ENCODE measurements around the gene SIX4.
"Not testable (repeated sequence)": the region's sequence is repeated elsewhere in the genome, so short reads cannot be mapped to it uniquely, and the experiment has no call there.

Gene SIX4

GRCh38 chr14:60723907-60724618 lies at the start of gene SIX4:
Gene SIX4, minus strand, starts transcription at chr14:60724351. Its CDS starts 277 bp downstream, at chr14:60724074.
- DNase-seq, result peak; percentile 82

- no peak for DNase-seq
Measured at GRCh38 chr14:60773558-60773957, 49.4 kb upstream of the SIX4 start.

- no peak for DNase-seq
Measured at GRCh38 chr14:60771117-60771516, 47.0 kb upstream of the SIX4 start.

- DNase-seq, result no peak
Measured at GRCh38 chr14:60768602-60769001, 44.5 kb upstream of the SIX4 start.

- DNase-seq, result peak; percentile 6
Measured at GRCh38 chr14:60760644-60761364, 36.7 kb upstream of the SIX4 start.

- DNase-seq, result no peak
Measured at GRCh38 chr14:60760209-60760608, 36.1 kb upstream of the SIX4 start.

- DNase-seq, result no peak
Measured at GRCh38 chr14:60758885-60759284, 34.7 kb upstream of the SIX4 start.

GRCh38 chr14:60757567-60758002 lies 33.4 kb upstream of the SIX4 start:
- DNase-seq, result no peak

- no peak for DNase-seq
Measured at GRCh38 chr14:60756847-60757246, 32.7 kb upstream of the SIX4 start.

- DNase-seq, result no peak
Measured at GRCh38 chr14:60753264-60754119, 29.3 kb upstream of the SIX4 start.

- no peak for DNase-seq
Measured at GRCh38 chr14:60744566-60744965, 20.4 kb upstream of the SIX4 start.

- no peak for DNase-seq
Measured at GRCh38 chr14:60738843-60739508, 14.8 kb upstream of the SIX4 start.

- no peak for DNase-seq
Measured at GRCh38 chr14:60736494-60736893, 12.3 kb upstream of the SIX4 start.

GRCh38 chr14:60735416-60735815 lies 11.3 kb upstream of the SIX4 start:
- DNase-seq, result no peak

GRCh38 chr14:60734465-60735242 lies 10.5 kb upstream of the SIX4 start, which contains the start of gene MNAT1:
Gene MNAT1, plus strand, starts transcription at chr14:60734761. Its CDS starts 102 bp downstream, at chr14:60734863.
- peak; percentile 84 for DNase-seq

- DNase-seq, result no peak
Measured at GRCh38 chr14:60732840-60733483, 8.8 kb upstream of the SIX4 start.

GRCh38 chr14:60731291-60731690 lies 7.1 kb upstream of the SIX4 start:
- DNase-seq, result not testable (repeated sequence)

- DNase-seq, result peak; percentile 53
Measured at GRCh38 chr14:60723116-60723906, 840 bp downstream of the SIX4 start.

- DNase-seq, result peak; percentile 56
Measured at GRCh38 chr14:60722357-60723115, 1.6 kb downstream of the SIX4 start.

- no peak for DNase-seq
Measured at GRCh38 chr14:60722107-60722356, 2.1 kb downstream of the SIX4 start.

Measured in NCI-H1092 (cell line).